GM12878 (cell line): ENCODE data around the gene ITSN1. TPM values are rescaled to one million over a fixed set of nuclear protein-coding genes. Genes with fewer than 3 reads are reported as not detected.

Source experiments
- CHD4 ChIP-seq: fragments of 200-600 bp; sonication (generic); IDR thresholded peaks from 2 replicates; pipeline ENCODE4 v1.6.1; 2016; ENCODE audit warnings: mild to moderate bottlenecking
- E2F8 ChIP-seq: fragments of 450-650 bp; IDR thresholded peaks from 2 replicates; pipeline ENCODE4 v1.6.1; 2018; ENCODE audit warnings: mild to moderate bottlenecking, low read depth, moderate library complexity; ENCODE audit not compliant: partially characterized antibody
- EED ChIP-seq: sonication (generic); IDR thresholded peaks from 2 replicates; pipeline ENCODE4 v1.6.1; 2016; ENCODE audit warnings: antibody characterized with exemption, low read depth
- EGR1 ChIP-seq, 2 experiments: IDR thresholded peaks; 1 replicate in 1 of 2; 2 replicates in 1 of 2; pipeline ENCODE4 v1.6.1; 2011 to 2012; ENCODE audit warnings: low read depth in 2 of 2, low read length in 2 of 2, borderline replicate concordance in 1 of 2, mild to moderate bottlenecking in 1 of 2, moderate library complexity in 1 of 2
- ETV6 ChIP-seq, 2 experiments: fragments of 450-650 bp in 1 of 2; IDR thresholded peaks in 1 of 2; conservative IDR thresholded peaks in 1 of 2; 2 replicates each; pipeline ENCODE4 v1.6.1; 2014; ENCODE audit warnings: antibody characterized with exemption in 1 of 2, borderline replicate concordance in 1 of 2, low read depth in 1 of 2, mild to moderate bottlenecking in 1 of 2, moderate library complexity in 1 of 2
- EZH2 ChIP-seq: IDR thresholded peaks from 2 replicates; pipeline ENCODE4 v1.6.1; 2012; ENCODE audit warnings: low read depth, mild to moderate bottlenecking, control low read depth, inconsistent platforms, low read length, borderline replicate concordance; ENCODE audit not compliant: control insufficient read depth
- HCFC1 ChIP-seq: fragments of 150-350 bp; IDR thresholded peaks from 2 replicates; pipeline ENCODE4 v1.6.1; 2014; ENCODE audit warnings: low read length
- HSF1 ChIP-seq: fragments of 150-350 bp; IDR thresholded peaks from 2 replicates; pipeline ENCODE4 v1.6.1; 2014; ENCODE audit warnings: mild to moderate bottlenecking, low read depth, low read length
- NFXL1 ChIP-seq: fragments of 450-650 bp; IDR thresholded peaks from 2 replicates; pipeline ENCODE4 v1.6.1; 2017; ENCODE audit warnings: antibody characterized with exemption, mild to moderate bottlenecking, borderline replicate concordance
- NFYA ChIP-seq: IDR thresholded peaks from 2 replicates; pipeline ENCODE4 v1.6.1; 2011; ENCODE audit warnings: low read depth, mild to moderate bottlenecking, low read length, improper control_type of control experiment, borderline replicate concordance
- PAX8 ChIP-seq: fragments of 450-650 bp; IDR thresholded peaks from 2 replicates; pipeline ENCODE4 v1.6.1; 2017; ENCODE audit warnings: mild to moderate bottlenecking, moderate library complexity
- POLR2A ChIP-seq: IDR thresholded peaks from 2 replicates; pipeline ENCODE4 v1.6.1; 2011; ENCODE audit warnings: low read depth, mild to moderate bottlenecking, low read length
- POLR2AphosphoS5 ChIP-seq: IDR thresholded peaks from 2 replicates; pipeline ENCODE4 v1.6.1; 2011; ENCODE audit warnings: mild to moderate bottlenecking, low read length, inconsistent platforms
- RAD51 ChIP-seq: fragments of 450-650 bp; IDR thresholded peaks from 2 replicates; pipeline ENCODE4 v1.6.1; 2016; ENCODE audit warnings: moderate library complexity, mild to moderate bottlenecking, inconsistent platforms
- SMAD1 ChIP-seq: fragments of 450-650 bp; IDR thresholded peaks from 2 replicates; pipeline ENCODE4 v1.6.1; 2018; ENCODE audit warnings: mild to moderate bottlenecking, low read depth; ENCODE audit not compliant: partially characterized antibody
- SMARCA5 ChIP-seq: fragments of 450-650 bp; IDR thresholded peaks from 2 replicates; pipeline ENCODE4 v1.6.1; 2017; ENCODE audit warnings: mild to moderate bottlenecking
- SUPT20H ChIP-seq: IDR thresholded peaks from 2 replicates; pipeline ENCODE4 v1.6.1; 2011; ENCODE audit warnings: low read depth, mild to moderate bottlenecking, low read length, moderate library complexity, borderline replicate concordance; ENCODE audit not compliant: control insufficient read depth
- TCF12 ChIP-seq: IDR thresholded peaks from 2 replicates; pipeline ENCODE4 v1.6.1; 2011; ENCODE audit warnings: low read depth, mild to moderate bottlenecking, low read length
- ZNF24 ChIP-seq: fragments of 450-650 bp; IDR thresholded peaks from 2 replicates; pipeline ENCODE4 v1.6.1; 2017; ENCODE audit warnings: antibody characterized with exemption, mild to moderate bottlenecking
- ZNF592 ChIP-seq: fragments of 450-650 bp; IDR thresholded peaks from 2 replicates; pipeline ENCODE4 v1.6.1; 2017; ENCODE audit warnings: mild to moderate bottlenecking, moderate library complexity
- polyA plus RNA-seq, 11 experiments: library from polyadenylated mRNA; depleted of rRNA in 4 of 11; unstranded in 6 of 11; stranded (reverse) in 5 of 11; fragments of >200 nt; fragmentation: Nextera tagmentation in 4 of 11; fragmentation: Illumina TruSeq in 1 of 11; extraction: Ambion mirVana in 4 of 11; extraction: Trizol in 1 of 11; gene quantifications; 1 replicate in 1 of 11; 2 replicates in 10 of 11; pipeline versions ENCODE4 v1.2.1 to v1.2.3, GENCODE V29; 2011 to 2016; ENCODE audit warnings: inconsistent platforms in 2 of 11, missing spikeins in 2 of 11, low read depth in 1 of 11
- total RNA-seq, 4 experiments: library from RNA; depleted of rRNA in 3 of 4; stranded (reverse); fragments of >200 nt in 3 of 4; fragmentation: Illumina TruSeq in 1 of 4; extraction: Trizol in 1 of 4; gene quantifications; 2 replicates each; pipeline versions ENCODE4 v1.2.1 to v1.2.3, GENCODE V29; 2013 to 2021

ITSN1 gene
- total and polyA plus RNA-seq, 10 of the 15 experiments (the other 5 are each of a cell fraction or from before 2014, with no cell fraction given) = 0.89 to 10.6 (median 4.8) TPM

DNA sequence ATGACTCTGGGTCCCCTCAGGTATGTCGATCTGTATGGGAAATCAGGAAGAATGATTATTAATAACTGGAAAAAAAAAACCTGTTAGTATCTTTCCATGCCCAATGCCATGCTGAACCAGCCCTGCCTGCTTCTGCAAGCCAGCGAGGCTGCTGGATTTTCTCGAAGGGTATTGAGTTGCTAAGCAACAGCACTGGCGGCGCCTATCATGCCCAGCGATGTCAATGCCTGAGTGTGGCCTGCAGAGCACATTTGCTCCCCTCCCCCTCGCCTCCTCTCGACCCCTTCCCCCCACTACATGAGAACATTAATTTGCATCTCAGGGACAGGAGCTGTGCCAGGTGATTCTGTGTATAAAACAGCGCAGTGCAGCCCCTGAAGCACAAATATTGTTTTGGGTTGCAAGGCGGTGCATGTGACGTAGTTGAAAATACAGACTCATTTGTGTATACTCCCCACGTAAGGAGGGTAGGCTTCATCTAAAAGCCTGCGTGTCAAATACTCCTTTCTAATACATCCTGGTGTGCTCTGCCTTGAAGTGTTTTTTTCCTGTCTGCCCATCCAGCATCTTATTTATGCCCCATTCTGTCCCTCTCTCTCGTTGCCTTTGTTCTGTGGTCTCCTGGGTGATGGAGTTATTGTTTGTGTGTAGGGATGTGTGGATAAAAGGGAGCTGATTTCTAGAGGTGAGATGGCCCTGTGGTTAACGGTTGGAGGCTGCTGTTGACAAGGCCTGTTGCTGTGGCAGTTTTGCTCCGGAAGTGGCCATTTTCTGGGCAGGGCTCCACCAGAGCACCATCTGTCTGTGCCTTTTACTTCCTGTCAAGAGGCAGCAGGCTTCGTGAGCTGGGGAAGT lies 306.0 kb downstream of the ITSN1 start (continued):
- TF ChIP-seq EZH2 (no peak), SMAD1 (no peak), HSF1 (no peak), POLR2A (peak; percentile 74; the same call in 1 of the 2 replicates), ZNF592 (peak; percentile 35; the same call in 1 of the 2 replicates), POLR2AphosphoS5 (peak; percentile 83), EED (no peak; the same call in none of the 2 replicates), E2F8 (no peak), NFYA (no peak), ZNF24 (0 out of 2 replicates have a peak, but pooled peaks have one; percentile 19), RAD51 (peak; percentile 30; the same call in 1 of the 2 replicates), SUPT20H (no peak), TCF12 (peak; percentile 72), ETV6 (conservative IDR thresholded peaks at IDR 0.05 in 1 of 2, IDR thresholded peaks at IDR 0.05 in 1 of 2; ENCODE audit: borderline replicate concordance in 1 of 2, low read depth in 1 of 2) (peak in 1 of 2 experiments; percentile 78; a peak in 2 of 4 replicates), PAX8 (no peak), EGR1 (IDR thresholded peaks at IDR 0.05; ENCODE audit: borderline replicate concordance in 1 of 2, low read depth in 2 of 2, low read length in 2 of 2) (no peak), NFXL1 (no peak), SMARCA5 (peak; percentile 28), CHD4 (no peak), HCFC1 (0 out of 2 replicates have a peak, but pooled peaks have one; percentile 25)
